Esophagus squamous epithelium (tissue), 4 donors: Measurements from ENCODE around the gene LIN7A.

Experiments
- CTCF ChIP-seq, 6 experiments: fragments of 450-650 bp in 4 of 6; fragments of 200-600 bp in 2 of 6; sonication (generic) in 2 of 6; IDR thresholded peaks; one replicate each; pipeline ENCODE4 v1.5.1; 2016 to 2019; ENCODE audit warnings: antibody characterized with exemption in 6 of 6, mild to moderate bottlenecking in 4 of 6, moderate library complexity in 4 of 6
- POLR2A ChIP-seq, 4 donors: fragments of 450-650 bp; IDR thresholded peaks; one replicate each; pipeline ENCODE4 v1.6.1; 2017; ENCODE audit warnings: antibody characterized with exemption in 4 of 4, mild to moderate bottlenecking in 4 of 4, moderate library complexity in 3 of 4

GRCh38 chr12:80966001-80966400 is 28.3 kb upstream of the LIN7A start:
- TF ChIP-seq CTCF (IDR thresholded peaks at IDR 0.05) (no peak), POLR2A (IDR thresholded peaks at IDR 0.05) (no peak)
